Uterus (tissue), 4 donors: ENCODE measurements around the gene DNAJC17. TPM values are rescaled to one million over a fixed set of nuclear protein-coding genes. Genes with fewer than 3 reads are reported as not detected.

ENCODE experiments used
- DNase-seq, 2 donors: peaks; one replicate each; pipeline ENCODE4 v3.0.0-alpha.2; 2019 to 2020
- H3K27ac ChIP-seq, 2 donors: fragments of 200-600 bp; sonication (generic); 1 replicate in 1 of 2; 2 replicates in 1 of 2; pipeline ENCODE4 v1.5.1; 2016 to 2018
- H3K27me3 ChIP-seq, 2 donors: fragments of 200-600 bp; sonication (generic); one replicate each; pipeline ENCODE4 v1.5.1; 2018 to 2019; ENCODE audit warnings: control low read depth in 1 of 2
- H3K36me3 ChIP-seq, 2 donors: fragments of 200-600 bp; sonication (generic); one replicate each; pipeline ENCODE4 v1.5.1; 2019; ENCODE audit warnings: control low read depth in 1 of 2
- H3K4me1 ChIP-seq, 2 donors: fragments of 200-600 bp; sonication (generic); one replicate each; pipeline ENCODE4 v1.5.1; 2018 to 2019; ENCODE audit warnings: control low read depth in 1 of 2
- H3K4me3 ChIP-seq, 2 donors: fragments of 200-600 bp; sonication (generic); 1 replicate in 1 of 2; 2 replicates in 1 of 2; pipeline ENCODE4 v1.5.1; 2018 to 2019; ENCODE audit warnings: mild to moderate bottlenecking in 1 of 2
- H3K9me3 ChIP-seq, 2 donors: fragments of 200-600 bp; sonication (generic); one replicate each; pipeline ENCODE4 v1.5.1; 2019; ENCODE audit warnings: control low read depth in 1 of 2
- CTCF ChIP-seq, 4 experiments: fragments of 200-600 bp in 2 of 4; fragments of 450-650 bp in 2 of 4; sonication (generic) in 2 of 4; IDR thresholded peaks; one replicate each; pipeline ENCODE4 v1.5.1; 2016 to 2019; ENCODE audit warnings: antibody characterized with exemption in 4 of 4, mild to moderate bottlenecking in 2 of 4, moderate library complexity in 1 of 4
- POLR2A ChIP-seq, 2 donors: fragments of 450-650 bp; IDR thresholded peaks; one replicate each; pipeline ENCODE4 v1.6.1; 2016; ENCODE audit warnings: antibody characterized with exemption in 2 of 2, mild to moderate bottlenecking in 1 of 2, moderate library complexity in 1 of 2
- intact Hi-C: fragments of 100-400 bp; cut with DNase I; formaldehyde crosslinking; loops from one replicate; pipeline ENCODE4 v1.15.1; 2023; ENCODE audit warnings: low total_unique reads
- total RNA-seq, 4 donors: library from RNA; depleted of rRNA in 3 of 4; stranded (reverse); fragments of >200 nt in 3 of 4; gene quantifications; one replicate each; pipeline versions ENCODE4 v1.1.0 to v1.2.4, GENCODE V29; 2014 to 2023
- donor health status: DM: yes; HTN: yes; CAD: no.

DNAJC17 gene
- total RNA-seq, 4 donors from 2014 or later, result 6.1 to 79.4 (median 32.5) TPM

DNA sequence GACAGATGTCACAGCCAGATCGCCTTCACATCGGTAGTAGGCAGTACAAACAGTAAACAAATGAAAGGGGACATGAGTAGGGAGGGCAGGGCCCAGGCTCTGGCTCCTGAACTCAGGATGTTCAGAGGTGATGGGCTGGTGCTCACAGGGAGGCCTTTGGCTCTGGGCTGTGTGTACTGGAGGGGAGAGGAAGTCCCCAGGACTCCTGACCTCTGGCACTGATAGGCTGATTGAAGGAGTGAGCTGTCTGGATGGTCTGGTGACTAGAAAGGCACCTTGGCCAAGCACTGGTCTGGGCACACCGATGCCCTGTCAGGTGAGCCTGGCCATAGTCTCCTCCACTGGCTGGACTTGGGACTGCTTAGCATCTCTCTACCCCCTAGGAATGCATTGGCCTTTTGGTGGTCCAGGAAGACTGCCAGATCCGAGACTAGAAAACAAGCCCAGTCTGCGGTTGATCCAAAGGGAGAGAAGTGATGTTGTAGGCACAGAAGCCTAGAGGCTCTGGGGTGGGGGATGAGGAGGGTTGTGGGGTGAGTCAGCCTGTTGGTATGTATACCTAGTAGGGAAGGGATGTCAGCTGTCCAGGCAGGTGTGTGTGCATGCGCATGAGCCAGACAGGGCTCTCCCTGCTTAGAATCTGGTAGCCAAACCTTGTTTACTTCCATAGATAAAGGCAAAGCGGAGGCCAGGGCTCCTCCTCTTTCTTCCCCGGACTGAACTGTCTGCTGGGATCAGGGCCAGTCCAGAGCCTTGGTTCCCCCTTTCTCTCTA is 38.4 kb upstream of the DNAJC17 start:
- no peak for DNase-seq

DNA sequence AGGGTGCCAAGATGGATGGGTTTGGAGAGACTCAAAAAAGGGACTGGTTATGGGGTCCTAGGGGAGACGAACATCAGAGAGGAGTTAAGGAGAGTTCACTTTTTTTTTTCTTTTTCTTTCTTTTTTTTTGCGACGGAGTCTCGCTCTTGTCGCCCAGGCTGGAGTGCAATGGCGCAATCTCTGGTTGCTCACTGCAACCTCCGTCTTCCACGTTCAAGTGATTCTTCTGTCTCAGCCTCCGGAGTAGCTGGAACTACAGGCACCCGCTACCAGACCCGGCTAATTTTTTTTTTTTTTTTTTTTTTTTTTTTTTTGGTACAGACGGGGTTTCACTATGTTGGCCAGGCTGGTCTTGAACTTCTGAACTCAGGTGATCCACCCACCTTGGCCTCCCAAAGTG is 37.8 kb upstream of the DNAJC17 start:
- intact Hi-C loops, result no loop called here
- TF ChIP-seq CTCF (IDR thresholded peaks at IDR 0.05) (no peak), POLR2A (IDR thresholded peaks at IDR 0.05) (no peak)
- H3K9me3 ChIP-seq, result no peaks in the 10 kb centered on the region
- H3K27ac ChIP-seq, result no peak overlapping the region
- peaks cover 0 to 11% of the 10 kb centered on the region in 2 donors for H3K4me1 ChIP-seq
- H3K4me3 ChIP-seq, result peak overlapping the region in 1 of 2 donors; percentile 31
- no peaks in the 10 kb centered on the region for H3K36me3 ChIP-seq
- no peak for DNase-seq
- no peaks in the 10 kb centered on the region for H3K27me3 ChIP-seq

More for the DNA sequence above, 38.4 kb upstream of the DNAJC17 start:
- intact Hi-C loops, result no loop called here
- no peaks in the 10 kb centered on the region for H3K9me3 ChIP-seq
- no peak overlapping the region for H3K27ac ChIP-seq
- H3K27me3 ChIP-seq, result no peaks in the 10 kb centered on the region
- H3K4me1 ChIP-seq, result peaks cover 0 to 11% of the 10 kb centered on the region in 2 donors
- no peaks in the 10 kb centered on the region for H3K36me3 ChIP-seq
- no peak for TF ChIP-seq CTCF (IDR thresholded peaks at IDR 0.05)
- peak in 1 of 2 donors; percentile 30 for TF ChIP-seq POLR2A (IDR thresholded peaks at IDR 0.05)
- no peak overlapping the region for H3K4me3 ChIP-seq

DNA sequence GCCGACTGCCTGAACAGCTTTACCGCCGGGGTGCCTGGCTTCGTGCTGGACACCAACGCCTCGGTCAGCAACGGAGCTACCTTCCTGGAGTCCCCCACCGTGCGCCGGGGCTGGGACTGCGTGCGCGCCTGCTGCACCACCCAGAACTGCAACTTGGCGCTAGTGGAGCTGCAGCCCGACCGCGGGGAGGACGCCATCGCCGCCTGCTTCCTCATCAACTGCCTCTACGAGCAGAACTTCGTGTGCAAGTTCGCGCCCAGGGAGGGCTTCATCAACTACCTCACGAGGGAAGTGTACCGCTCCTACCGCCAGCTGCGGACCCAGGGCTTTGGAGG is 37.4 kb upstream of the DNAJC17 start:
- peak overlapping the region in 1 of 2 donors; percentile 31 for H3K4me3 ChIP-seq
- no peaks in the 10 kb centered on the region for H3K27me3 ChIP-seq
- intact Hi-C loops, result no loop called here
- H3K36me3 ChIP-seq, result no peaks in the 10 kb centered on the region
- no peak overlapping the region for H3K27ac ChIP-seq
- TF ChIP-seq POLR2A (IDR thresholded peaks at IDR 0.05) (no peak), CTCF (IDR thresholded peaks at IDR 0.05) (no peak)
- no peaks in the 10 kb centered on the region for H3K9me3 ChIP-seq
- H3K4me1 ChIP-seq, result peaks cover 0 to 11% of the 10 kb centered on the region in 2 donors
- no peak for DNase-seq

- peak in 1 of 2 donors; percentile 21 for TF ChIP-seq POLR2A (IDR thresholded peaks at IDR 0.05)
- TF ChIP-seq CTCF (IDR thresholded peaks at IDR 0.05), result no peak
Observed at GRCh38 chr15:40843885-40844695, 36.8 kb upstream of the DNAJC17 start, which contains the start of gene SPINT1. TSS of gene SPINT1 (plus strand) at chr15:40844048. CDS start at chr15:40844555, 507 bp downstream.

More at GRCh38 chr15:40843885-40844695, 36.8 kb upstream of the DNAJC17 start, which contains the start of gene SPINT1:
- H3K27me3 ChIP-seq, result no peaks in the 10 kb centered on the region
- no peak within 1 kb of the TSS for H3K27ac ChIP-seq
- no peaks in the 10 kb centered on the region for H3K9me3 ChIP-seq
- DNase-seq, result no peak
- peak within 1 kb of the TSS in 1 of 2 donors; percentile 31 for H3K4me3 ChIP-seq
- peaks cover 0 to 11% of the 10 kb centered on the region in 2 donors for H3K4me1 ChIP-seq
- H3K36me3 ChIP-seq, result no peaks in the 10 kb centered on the region
- intact Hi-C loops, result no loop called here
